HG03439 (cell line): ENCODE results near the gene CREM.
"Not testable (repeated sequence)": the region's sequence is repeated elsewhere in the genome, so short reads cannot be mapped to it uniquely, and the experiment has no call there.

Experiments used
- ATAC-seq: cut with Tn5 transposase; IDR thresholded peaks from one replicate; pipeline ENCODE4 v1.9.1; 2021; ENCODE audit warnings: mild to moderate bottlenecking, moderate library complexity; ENCODE audit not compliant: unreplicated experiment

CREM gene

DNA sequence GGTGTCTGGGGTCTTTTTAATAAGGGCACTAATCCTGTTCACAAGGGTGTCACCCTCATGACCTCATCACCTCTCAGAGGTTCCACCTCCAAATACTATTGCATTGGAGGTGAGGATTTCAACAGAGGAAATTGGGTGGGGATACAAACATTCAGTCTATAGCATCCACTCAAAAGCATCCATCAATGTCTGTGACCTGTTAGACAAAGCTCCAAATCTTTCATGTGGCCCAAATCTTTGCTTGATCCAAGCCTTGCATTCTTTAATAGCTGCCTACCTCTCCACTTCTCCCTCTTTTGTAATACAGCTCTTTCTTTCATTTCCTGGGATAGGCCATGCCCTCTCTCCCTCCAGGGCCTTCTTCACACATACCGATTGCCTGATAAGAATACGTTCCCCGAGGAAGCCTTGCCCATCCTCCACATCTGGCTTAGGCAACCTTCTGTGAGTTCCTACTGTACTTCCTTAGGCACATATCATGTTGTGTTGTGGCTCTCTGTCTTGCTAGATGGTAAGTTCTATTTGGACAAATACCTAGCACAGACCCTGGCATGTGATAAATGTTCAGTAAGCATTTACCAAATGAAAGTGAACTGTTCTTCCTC is 66.1 kb downstream of the CREM start:
- ATAC-seq, result no peak

DNA sequence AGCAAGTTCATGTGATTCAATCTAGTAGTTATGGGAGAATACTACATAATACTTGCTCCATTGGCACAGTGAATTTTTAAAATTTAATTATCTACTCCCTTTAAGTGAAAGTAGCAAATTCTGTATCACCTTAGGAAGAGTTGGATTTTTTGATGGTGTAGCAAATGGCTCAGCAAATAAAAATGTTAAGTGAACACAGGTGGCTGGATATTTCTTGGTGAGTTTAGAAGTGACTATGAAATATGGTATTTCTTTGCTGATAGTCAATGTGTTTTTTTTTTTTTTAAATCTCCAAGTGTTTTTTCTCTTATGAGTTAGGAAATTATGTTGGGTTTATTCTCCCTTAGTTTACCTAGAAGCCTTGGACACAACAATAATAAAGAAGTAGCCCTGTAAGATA is 67.8 kb downstream of the CREM start:
- ATAC-seq, result no peak

DNA sequence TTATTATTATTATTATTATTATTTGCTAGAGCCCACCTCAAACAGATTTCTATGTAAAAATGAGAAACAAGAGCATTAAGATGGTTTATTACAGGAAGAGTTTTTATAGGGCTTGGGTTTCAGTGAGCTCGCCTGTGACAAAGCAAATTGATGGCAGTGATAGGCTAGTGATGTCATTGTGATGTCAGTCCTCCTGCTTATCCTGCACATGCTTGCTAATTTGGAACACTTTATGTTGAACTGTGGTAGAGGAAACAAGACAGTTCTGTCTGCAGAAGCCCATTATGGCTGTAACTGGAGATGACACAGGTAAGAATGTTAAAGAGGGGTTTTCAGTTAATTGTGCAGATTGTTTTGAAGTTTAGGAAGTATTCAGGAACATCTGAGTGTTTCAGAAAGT is 68.3 kb downstream of the CREM start:
- ATAC-seq, result no peak

DNA sequence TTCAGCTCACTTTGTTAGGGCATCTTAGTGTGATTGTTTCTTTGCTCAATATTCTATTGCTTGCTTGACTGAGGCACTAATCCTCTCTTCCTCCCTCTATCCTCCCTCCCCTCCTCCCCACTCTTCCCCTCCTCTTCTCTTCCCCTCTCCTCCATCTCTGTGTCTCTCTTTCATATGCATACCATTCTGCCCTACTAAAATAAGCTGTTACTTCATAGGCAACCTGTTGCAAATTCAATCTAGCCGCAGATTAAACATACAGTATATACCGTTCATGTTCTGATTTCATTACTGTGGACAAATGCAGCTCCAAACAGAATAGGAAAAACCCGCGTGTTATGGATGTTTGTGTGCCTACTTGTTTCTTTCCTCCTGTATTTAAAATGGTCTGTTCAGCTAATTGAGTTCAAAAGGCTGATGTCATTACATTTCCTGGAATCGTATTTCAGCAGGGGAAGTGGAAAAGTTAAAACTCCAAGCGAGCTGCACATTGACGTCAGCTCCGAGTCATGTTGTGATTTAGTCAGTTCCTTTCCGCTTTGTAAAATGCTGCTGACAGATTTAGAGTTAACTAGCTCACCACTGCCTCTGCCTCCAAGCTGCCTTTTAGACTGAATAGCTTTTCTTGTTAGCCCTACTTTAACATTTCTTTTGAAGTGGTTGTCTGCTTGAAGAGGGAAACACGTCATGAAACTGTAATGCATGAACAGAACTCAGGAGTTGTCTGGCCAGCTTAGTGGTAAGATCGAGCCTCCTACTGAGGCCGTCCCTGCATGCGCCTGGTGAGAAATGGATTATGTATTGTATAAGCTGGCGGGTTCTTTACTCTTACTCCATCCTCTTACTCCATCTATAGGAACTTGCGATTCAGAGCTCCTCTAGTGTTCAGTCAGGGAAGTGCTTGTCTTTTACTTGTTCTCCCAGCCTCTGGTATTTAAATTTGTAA is 69.0 kb downstream of the CREM start:
- ATAC-seq, result peak; percentile 94

DNA sequence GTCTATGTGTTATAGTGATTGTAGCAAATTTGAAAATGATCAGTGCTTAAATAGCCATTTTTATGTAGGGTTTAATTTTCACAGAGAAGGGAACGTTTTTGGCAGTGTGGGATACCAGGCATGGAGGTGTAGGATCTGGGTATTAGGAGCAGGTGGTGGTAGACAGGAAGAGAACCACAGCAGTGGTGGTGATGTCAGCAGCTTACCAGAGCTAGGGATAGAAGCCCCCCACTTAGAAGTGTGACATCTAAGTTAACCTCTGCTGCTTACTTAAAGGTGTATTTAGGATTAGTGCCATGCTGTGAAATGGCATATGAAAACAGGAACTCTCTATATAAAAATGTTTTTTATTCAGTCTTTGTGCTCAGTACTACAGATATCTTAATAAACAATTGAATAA is 73.8 kb downstream of the CREM start:
- ATAC-seq, result no peak

DNA sequence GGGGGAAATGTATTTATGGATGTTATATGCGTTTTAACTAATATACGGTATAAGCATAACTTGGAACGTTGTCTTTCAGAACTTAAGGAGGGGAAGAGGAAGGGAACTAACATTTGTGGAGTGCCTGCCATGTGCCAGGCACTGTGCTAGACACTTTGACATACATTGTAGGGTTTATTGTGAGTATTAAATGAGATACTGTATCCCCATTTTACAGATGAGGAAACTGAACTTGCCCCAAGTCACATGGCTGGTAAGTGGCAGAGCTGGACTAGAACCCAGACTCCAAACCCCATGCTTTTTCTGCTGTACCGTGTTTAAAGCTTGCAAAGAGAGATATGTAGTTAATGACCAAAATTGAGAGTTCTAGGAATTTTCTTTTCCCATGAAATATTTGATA is 74.6 kb downstream of the CREM start:
- no peak for ATAC-seq

DNA sequence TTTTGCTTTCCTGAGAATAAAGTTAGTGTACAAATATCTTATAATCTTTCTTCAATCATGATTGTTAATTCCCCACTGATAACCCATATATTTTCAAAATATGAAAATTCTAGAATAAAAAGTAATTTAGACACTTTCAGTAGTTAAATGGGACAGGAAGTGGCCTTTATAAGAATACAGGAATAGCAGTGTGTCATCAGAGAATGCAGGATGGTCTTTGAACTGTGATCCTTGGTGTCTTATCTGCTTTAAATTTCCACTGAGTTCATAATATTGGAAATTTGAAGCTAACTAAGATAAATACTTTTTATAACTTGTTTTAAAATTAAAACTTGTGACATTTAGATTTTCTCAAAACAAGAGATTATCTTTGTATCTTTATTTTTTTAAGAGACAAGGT is 75.4 kb downstream of the CREM start:
- no peak for ATAC-seq

DNA sequence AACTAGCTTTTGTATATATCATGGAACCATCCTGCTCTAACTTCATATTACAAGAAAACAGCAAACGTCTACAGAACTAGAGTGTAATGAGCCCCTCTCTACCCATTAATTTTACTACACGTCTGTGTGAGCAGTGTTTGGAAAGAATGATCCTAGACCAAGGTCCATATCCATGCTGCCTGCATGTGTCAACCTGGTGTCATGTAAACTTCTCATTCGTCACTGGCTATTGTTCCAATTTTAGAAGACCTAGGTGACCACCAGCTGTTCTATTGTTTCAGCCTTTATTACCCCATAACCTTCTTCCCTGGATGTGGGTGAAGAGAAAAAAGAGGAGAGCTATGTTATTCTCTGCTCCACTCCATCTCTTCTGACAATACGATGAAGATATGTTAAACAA is 77.1 kb downstream of the CREM start:
- no peak for ATAC-seq

DNA sequence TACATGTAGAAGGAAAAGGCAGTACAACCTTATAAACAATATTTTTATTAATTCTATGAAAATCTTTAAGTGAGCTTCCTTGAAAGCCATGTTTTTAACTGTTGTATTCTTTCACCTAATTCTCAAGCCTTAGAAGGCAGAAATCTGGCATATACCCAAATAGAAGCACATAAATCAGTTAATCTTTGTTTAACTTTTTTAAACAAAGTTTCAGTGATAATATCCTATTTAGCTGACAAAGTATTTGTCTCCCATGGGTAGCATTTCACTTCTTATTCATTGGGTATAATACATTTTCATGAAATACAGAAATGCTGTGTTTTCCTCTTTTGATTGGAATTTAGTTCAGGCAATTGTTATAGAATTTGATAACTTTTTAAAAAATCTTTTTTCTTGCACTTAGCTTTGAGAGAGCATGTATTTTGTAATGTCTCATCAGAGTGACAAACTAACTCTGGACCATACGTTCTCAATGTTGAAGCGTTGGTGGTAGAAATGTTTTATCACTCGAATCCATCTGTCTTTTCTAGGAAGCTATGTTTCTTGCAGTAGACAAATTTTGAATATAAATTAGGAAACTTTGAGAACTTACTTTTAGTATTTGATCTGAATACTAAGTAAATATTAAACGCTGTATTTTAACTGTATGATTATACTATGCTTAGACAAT is 78.1 kb downstream of the CREM start:
- ATAC-seq, result no peak

DNA sequence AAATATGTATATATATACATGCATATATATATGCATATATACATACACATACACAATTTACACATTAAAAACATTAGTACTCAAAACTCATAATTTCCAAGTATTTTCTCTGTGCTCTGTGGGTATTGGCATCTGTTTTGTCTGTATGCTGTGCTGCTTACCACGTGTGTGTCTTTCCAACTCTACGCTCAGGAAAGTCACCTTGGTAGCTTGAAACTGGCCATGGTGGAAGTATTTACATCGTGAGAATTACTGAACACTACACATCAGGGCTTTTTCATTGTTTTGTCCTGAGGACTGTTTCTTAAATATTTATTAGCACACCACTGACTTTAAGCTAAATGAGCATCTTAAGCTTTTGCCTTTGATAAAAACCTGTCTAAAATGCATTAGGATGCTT is 79.6 kb downstream of the CREM start:
- ATAC-seq, result no peak

DNA sequence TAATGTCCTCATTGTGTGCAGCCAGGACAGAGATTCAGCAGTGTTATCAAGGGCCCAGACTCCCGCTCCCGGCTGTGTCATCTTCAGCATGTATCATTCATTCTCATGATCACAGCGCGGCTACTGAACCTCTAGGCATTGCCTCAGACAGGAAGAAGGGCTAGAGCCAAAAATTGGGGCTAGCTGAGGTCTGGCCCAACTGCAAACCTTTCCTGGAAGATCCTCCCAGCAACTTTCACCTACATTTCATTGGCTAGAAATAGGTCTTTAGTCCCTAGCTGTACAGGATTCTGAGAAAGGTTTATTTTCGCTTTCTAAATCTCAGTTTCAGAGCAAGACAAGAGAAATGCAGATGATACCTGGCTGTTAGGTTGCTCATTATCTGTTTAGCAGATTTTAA is 81.9 kb downstream of the CREM start:
- peak; percentile 64 for ATAC-seq

DNA sequence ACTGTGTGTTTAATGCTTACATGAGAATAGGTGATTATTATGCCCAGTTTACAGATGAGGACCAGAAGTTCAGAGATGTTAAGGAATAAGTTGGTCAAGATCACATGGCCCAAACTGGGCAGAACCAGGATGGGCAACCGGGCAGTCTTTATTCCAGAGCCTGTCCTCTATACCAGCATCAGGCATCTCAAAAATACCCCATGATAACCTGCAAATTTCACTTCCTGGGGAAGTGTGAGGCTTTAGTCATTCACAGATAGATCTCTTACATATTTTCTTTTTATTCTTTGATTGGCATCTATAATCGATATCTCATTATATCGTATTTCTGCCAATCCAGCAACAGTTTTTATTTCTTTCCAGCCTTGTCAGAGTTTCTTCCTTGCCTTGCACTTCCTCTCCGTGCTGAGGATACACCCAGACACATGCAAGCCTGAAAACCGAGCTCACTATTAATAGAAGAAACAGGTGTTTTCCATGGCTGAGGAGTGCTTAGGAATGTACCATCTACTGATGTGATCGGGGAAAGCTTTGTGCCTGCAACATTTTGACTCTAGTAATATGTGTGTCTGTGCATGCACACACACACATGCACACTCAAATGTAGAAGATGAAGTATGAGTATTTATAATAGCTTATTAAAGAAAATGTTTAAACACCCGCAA is 82.4 kb downstream of the CREM start:
- ATAC-seq, result peak; percentile 20

DNA sequence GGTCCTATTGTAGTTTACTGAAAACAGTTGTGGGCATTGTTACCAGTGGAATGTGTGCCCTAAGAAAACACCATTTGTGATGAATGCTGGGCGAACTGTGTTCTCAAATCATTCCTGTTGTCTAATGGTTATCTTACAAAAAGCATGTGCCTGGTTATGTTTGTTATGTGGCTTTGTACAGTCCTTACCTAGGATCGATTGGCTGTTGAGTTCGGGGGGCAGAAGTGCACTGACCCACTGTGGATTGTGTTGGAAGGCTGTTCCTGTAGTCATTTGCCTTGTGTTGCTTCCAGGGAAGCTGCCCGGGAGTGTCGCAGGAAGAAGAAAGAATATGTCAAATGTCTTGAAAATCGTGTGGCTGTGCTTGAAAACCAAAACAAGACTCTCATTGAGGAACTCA is 84.3 kb downstream of the CREM start:
- ATAC-seq, result no peak

DNA sequence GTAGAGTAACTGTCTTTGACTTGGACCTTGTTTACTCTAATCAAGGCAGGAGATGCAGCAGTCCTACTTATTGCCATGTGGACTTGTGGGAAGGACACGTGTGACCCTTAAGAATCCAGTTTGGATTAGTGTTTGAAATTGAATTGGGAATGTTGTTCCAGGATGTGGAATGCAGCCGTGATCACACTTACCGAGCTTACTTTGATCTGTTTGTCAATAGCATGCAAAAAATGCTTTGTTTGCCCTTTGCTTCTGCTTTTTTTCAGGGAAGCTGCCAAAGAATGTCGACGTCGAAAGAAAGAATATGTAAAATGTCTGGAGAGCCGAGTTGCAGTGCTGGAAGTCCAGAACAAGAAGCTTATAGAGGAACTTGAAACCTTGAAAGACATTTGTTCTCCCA is 84.7 kb downstream of the CREM start:
- no peak for ATAC-seq

DNA sequence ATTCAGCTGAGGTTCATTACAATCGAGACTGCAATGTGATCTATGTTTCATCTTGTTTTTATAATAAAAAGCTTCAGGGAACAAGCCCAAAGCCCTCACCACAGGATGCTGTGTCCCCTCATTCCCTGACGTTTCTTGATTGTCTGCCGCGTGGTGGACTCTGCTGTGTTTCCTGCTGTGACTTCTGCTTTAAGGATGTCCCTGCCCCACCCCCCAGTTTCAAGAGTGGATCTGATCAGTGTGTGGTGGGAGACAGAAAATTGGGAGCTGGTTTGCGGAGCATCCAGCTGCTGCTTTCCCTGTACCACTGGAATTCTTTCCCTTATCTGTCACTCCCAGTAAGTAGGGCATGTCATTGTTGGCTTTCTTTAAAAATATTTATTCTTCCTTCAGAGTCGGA is 86.2 kb downstream of the CREM start:
- ATAC-seq, result no peak

DNA sequence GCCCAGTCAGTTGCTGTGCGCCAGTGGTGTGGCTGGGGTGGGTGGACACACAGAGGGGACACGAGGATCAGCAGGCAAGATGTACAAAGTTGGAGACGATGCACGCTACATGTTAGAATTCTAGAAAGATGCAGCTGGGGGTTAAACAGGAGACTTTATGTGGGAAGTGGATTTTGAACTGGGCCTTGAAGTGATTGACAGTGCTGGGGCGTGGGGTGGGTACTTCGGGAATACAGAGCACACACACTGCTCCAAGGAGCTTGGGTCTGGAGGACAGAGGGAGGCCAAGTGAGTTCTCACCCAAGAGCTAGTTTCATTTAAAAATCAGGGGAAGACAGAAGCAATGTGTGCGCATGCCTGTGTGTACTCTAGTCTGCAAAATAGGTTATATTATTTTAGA is 87.1 kb downstream of the CREM start:
- no peak for ATAC-seq

DNA sequence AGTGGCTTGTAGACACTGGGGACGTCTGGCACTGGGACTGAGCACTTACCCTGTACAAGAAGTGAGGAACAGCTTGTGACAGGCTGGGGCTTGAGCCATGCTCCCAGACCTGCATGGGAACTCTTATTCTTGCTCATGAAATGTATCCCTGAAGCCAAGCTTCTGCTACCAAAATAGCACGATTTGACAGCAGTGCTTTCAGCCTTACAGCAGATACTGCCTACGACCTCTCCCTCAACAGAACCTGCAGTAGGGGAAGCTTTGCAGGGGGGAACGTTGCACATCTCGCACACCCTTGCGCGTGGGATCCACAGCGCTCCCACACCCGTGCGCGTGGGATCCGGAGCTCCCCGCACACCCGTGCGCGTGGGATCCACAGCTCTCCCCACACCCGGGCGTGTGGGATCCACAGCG is 88.0 kb downstream of the CREM start:
- ATAC-seq, result no peak

DNA sequence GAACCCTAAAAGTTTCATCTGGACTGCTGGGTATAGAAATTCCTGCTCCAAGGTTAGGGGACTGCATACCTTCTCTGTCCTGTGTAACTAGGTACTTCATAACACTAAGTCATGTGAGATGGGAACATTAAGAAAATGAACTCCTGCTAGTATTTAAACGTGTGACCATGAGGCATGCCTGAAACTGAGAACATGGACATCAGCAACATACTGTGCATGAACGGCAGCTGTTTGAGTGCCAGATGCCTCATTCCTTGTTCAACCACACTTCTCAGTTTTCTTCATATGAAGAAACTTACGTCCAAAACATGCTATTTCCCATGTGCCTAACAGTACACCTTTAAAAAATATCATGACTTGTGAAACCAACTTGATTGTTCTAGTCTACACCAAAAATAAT is 88.5 kb downstream of the CREM start:
- no peak for ATAC-seq

DNA sequence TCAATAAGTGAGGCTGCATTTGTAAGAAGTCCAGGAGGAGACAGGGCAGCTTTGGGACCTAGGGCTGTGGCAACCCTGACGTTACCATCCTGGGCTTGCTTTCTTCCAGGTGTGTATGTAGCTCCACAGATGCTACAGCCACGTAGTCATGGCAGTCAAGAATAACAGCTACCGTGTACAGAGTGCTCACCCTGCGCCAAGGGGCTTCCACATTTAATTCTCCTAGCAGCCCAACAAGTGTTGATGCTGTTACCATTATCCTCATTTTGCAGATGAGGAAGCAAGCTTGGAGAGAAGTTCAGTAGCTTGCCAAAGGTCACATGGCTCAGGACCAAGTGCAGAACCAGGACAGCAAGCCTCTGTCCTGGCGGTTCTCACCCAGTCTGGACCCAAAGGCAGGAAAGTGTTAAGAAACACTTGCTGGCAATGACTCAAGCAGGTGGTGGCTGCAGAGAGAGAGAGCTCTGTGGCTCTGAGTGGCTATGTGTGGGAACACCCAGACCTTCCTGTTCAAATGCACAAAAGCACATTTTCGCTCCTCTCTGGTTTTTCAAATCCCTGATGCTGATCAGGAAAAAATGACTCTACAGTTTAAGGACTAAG is 89.8 kb downstream of the CREM start:
- no peak for ATAC-seq

DNA sequence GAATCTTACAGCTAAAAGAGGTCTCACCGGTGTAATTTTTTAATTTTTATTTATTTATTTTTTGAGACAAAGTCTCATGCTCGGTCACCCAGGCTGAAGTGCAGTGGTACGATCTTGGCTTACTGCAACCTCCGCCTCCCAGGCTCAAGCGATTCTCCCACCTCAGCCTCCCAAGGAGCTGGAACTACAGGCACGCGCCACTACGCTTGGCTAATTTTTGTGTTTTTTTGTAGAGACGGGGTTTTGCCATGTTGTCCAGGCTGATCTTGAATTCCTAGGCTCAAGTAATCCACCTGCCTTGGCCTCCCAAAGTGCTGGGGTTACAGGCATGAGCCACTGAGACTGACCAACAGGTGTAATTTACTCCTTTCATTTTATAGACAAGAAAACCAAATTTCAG is 90.3 kb downstream of the CREM start:
- ATAC-seq, result not testable (repeated sequence)

DNA sequence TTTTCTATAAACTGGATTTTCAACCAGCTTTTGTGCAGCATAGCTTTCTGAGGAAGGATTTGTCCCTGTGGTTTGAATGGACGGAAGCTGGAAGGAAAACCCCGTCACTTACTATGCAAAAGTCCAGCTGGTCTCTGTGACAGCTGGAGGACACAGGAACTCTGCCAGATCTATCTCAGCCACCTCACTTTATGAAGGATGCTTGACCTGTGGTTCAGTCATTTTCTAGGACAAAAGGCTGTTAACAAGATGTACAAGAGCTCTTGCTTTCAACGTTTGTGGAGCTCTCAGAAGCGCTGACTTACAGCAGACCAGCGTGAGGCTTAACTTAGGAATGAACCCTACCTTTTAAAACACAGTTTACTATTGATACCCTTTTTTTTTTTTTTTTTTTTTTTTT is 90.8 kb downstream of the CREM start:
- no peak for ATAC-seq
